ENCODE results near the gene PFDN6.
A peak's percentile ranks its signal among the peaks of the same experiment; 100 is the strongest.
"Not testable (repeated sequence)": the region's sequence is repeated elsewhere in the genome, so short reads cannot be mapped to it uniquely, and the experiment has no call there.

Gene PFDN6

DNA sequence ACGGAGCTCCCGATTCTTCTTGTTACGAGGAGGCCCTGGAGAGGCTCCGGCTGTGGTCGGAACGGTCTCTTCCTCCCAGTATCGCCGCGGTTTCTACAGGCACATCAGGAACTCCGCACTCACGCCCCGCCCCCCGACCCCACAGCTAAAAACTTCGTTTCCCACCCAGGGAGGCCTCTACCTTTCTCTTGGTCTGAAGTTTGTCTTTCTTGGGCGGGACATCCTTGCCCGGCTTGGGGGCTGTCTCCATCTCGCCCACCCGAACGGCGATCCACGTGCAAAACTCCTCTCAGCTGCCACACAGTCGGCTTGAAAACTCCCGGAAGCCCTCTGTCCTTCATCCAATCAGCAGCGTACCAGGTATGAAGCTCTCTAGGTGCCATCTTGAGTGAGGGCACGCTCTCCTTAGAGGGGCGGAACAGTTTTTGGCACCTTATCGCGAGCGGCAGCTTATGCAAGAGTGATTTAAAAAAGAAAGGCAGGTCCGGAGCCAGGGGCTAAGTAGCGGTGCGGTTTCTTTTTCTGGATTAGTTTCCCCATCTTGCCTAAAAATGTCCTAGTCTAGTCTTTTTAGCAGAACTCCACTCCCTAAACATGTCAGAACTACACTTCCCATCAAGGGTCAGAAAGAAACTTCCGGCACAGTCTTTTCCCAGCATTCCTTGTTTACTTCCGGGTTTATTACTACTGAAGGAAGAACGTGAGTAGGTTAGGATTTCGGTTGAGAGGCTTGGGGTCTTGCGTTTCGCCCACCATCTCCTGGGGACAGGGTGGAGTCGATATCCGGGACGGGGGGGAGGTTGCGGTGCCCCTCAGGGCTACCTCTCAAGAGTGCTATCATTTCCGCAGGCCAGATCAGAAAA, at the start of gene PFDN6, which contains the start of gene WDR46:
Gene PFDN6, plus strand, starts transcription at position 681 of the 863 bp plus-strand sequence. CDS start 256 bp downstream, outside the sequence.
Gene WDR46, minus strand, starts transcription at position 319 of the 863 bp plus-strand sequence. Its CDS starts 69 bp downstream, at position 250.
- peak; percentile 91 for DNase-seq

DNA sequence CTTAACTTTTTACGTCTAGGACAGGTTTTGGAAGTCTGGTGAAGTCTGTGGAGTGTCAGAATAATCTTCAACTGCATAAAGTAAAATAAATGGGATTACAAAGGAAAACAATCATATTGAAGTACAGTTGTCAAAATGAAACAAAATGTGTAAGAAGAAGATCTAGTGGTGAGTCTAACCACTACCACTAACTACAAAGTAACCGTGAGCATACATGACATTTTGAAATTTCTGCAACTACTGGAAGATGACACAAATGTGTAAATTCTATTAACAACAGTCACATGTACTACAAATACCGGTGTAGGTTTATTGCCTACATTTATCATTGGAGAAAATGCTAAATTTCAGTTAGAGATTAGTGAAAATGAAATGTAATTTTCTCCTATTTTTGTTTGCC, 47.4 kb upstream of the PFDN6 start:
- no peak for DNase-seq

DNA sequence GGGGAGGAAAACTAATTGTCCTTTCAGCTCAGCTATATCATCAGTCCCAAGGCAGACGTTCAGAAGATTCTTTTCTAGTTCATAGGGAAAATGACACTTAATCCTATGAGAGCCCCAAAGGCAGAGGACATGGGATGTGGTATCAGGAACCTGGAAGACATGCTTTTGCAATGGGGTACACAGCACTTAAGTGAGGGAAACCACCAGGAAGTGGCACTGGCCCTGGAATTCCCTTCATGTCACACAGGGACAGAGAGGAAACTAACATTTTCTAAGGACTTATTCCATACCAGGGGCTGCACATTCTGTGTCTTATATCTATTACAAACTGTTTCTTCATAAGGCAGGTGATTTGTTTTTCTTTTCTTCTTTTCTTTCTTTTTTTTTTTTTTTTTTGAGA, 45.9 kb upstream of the PFDN6 start:
- DNase-seq: no peak

DNA sequence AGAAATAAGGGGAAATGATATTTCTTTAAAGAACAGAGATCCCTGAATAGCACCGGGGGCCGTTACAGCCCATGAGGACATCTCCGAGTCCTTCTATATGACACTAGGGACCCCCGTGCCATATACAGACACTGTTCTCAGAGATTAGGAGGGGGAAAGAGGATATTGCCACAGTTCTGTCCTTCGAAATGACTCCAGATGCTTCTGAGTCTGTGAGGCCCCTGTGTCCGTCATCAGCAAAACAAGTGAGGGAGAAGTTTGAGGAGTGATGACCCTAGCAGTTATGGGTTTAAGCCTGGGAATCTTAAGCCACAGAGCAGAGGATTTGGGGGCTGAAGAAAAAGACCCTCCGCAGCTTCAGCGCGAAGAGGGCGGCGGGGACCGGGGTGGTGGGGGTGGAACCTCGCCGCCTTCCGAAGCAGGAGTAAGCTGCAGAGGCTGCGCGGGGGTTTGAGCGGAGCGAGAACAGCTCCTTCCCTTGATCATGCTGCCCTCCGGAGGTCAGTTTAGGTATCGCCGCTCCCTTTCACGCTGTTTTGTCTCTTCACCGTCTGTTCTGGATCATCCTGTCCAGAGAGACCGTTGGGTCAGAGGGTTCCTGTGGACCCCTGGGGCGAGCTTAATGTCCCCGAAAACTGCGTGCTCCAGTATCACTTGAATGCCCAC, 41.3 kb upstream of the PFDN6 start:
- peak; percentile 91 for DNase-seq

DNA sequence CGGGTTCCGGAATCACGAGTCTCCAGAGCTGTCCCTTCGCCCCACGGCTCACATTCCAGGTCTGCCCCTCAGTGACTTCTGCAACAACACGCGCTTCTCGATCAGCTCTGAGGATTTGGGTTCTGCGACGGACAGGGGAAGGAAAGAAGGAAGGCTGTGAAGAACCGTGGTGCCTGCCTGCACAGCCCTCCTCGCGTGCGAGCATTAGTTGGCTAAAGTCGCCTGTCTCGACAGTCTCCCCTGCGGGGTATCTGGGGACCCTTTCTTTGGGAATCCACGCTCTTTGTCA, 40.8 kb upstream of the PFDN6 start:
- no peak for DNase-seq

DNA sequence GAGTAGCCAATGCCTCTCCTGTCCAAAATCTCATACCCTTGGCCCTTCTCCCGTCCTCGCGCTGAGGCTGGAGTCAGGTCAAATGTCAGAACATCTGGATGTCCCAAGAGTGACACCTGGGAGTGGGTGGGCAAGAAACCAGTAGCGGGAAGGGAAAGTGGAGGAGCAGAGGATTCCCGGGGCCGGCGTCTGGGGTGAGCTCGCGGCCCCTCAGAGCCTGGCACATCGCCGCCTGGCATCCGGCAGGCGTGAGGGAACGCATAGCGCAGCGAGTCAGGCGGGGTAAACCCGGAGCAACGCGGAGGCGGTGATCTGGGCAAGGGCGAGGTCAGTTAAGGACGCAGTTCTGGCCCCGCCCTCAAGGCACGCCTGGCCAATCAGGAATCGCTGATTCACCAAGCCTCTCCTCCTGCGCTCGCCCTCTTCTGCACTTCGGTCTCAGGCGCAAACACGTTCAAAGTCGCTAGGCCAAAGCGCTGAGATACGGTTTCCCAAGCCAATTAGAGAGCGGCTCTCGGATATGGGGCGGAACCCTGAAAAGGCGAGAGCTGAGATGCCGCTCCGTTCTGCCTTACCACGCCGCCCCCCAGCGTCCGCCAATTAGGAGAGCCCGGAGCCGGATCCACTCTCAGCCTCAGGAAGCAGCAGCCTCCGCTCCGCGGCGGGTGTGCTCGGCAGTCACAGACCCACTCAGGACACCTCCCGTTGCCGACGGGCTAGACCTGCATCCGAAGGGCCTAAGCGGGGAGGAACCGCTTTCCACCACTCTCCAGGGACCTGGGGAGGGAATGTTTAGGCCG, 40.3 kb upstream of the PFDN6 start:
- DNase-seq: peak; percentile 99

DNA sequence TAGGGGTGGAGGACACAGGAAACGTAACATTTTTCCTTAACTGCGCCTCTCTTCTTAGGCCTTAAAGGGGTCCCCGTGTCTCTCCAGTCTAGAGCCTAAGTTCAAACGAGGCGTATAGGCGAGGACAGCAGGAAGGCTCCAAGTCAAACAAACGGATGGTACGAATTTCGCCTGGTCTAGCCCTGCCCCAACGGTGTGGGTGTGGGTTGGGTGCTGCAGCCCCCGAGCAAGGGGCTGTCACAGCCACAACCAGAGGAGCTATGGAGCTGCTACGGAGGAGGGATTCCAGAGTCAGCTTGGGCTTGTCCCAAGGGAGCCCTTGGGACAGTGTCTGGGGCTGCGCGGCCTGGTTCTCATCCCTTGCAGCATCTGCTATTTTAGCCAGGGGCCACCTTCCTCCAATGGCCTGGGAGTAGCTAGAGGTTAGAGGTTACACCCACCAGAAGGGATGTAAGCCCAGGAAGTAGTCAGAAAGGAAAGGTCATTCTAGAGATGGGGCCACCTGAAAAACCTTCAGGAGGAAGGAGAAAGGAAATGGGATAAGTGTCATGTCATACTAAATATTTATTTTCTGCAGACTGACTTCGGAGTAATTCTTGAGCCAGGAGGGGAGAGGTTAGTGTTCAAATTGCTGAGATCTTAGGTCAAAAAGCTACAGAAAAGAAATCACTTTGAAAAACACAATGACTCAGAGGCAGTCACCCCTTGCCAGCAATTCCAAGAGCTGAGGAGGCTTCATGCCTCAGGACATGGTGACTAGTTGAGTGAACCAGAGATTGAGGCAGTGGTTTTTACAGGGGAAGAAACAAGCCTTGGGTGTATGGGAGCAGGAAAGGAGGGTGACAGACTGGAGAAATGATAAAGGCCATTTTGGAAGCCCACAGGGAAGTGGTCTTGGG, 39.4 kb upstream of the PFDN6 start:
- no peak for DNase-seq

DNA sequence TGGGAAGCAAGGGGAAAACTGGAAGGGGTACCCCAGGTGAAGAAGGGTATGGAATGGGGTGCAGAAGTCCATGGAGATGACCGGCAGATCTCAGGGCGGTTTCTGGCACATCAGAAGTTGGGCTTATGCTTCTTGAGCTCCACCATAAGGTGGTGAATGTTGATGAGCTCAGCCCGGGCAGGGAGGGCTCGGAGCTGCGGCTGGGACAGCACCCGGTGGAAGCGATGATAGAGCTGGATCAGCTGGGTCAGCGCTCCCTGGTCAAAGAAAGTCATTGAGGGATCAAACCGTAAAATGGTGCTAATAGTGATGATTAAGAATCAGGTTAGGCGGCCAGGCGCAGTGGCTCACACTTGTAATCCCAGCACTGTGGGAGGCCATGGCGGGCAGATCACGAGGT, 38.7 kb upstream of the PFDN6 start:
- no peak for DNase-seq

DNA sequence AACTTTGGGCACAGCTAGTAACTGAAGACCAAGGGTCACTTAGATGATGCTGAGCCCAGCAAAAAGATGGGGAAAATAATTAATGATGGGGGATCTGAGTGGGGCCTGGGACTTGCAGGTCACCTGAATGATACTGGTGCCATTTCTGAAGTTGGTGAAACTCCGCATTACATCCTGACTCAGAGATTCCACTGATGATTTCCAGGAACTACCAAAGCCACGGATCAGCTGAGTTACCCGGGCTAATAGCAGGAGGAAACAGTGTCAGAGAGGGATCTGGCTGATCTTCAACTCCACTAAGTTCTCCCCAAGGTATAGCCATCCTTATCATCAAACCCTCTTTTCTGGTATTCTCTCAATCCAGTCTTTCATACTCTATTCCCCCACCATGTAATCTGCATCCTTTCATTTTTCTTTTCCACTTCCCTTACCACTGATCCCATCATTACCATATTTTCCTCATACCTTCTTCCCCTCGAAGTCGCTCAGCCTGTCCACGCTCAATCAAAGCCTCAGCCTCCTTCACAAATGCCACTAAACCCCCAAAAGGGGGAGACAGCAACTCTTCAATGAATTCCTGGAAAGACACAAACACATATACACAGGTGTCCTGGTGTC, 37.9 kb upstream of the PFDN6 start:
- no peak for DNase-seq

DNA sequence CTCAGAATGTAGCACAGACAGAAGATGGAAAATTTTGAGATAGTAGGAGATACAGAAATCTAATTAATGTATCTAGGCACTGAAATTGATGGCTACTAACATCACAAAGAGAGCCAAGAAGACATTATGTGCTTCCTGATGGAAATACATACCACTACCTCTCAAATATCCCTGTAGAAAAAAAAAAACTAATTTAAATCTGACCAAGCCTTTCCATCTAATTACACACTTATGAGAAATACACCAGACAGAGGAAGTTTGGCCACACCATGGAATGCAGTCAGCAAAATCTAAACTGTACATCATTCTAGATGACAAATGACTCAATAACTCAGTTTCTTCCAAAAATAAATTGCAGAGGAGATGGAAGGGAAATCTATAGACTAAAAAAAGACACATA, 36.6 kb upstream of the PFDN6 start:
- DNase-seq: no peak

DNA sequence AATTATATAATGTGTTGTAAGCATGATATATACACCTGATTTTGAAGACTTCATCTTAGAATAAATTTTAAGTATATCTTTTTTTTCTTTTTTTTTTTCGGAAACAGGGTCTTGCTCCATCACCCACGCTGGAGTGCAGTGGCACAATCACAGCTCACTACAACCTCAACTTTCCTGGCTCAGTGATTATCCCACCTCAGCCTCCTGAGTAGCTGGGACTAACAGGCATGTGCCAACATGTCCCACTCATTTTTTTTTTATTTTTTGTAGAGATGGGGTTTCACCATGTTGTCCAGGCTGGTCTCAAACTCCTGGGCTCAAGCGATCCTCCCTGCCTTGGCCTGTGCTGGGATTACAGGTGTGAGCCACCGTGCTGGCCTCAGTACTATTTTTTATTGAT, 34.8 kb upstream of the PFDN6 start:
- DNase-seq: no peak

DNA sequence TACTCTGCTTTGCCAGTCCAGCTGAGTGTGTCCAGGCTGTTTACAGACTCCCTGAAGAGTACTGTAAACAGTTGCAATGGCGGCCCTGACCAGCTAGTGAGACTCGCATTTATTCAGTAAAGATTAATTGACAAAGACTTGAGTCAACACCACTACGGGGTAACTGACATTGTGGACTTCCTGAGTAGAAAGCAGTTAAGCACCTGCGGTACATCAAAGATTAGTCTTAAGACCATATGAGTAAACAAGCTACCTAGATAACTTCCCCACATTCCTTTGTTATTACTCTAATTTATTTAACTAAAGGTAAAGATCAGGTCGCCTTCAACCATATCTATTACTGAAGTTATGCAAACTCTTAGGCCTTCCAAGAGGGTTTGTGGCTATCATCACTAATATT, 30.4 kb upstream of the PFDN6 start:
- no peak for DNase-seq

DNA sequence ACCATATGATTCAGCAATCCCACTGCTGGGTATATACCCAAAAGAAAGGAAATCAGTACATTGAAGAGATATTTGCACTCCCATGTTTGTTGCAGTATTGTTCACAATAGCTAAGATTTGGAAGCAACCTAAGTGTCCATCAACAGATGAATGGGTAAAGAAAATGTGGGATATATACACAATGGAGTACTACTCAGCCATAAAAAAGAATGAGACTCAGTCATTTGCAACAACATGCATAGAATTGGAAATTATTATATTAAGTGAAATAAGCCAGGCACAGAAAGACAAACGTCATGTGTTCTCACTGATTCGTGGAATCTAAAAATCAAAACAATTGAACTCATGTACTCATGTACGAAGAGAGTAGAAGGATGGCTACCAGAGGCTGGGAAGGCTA, 26.9 kb upstream of the PFDN6 start:
- not testable (repeated sequence) for DNase-seq

DNA sequence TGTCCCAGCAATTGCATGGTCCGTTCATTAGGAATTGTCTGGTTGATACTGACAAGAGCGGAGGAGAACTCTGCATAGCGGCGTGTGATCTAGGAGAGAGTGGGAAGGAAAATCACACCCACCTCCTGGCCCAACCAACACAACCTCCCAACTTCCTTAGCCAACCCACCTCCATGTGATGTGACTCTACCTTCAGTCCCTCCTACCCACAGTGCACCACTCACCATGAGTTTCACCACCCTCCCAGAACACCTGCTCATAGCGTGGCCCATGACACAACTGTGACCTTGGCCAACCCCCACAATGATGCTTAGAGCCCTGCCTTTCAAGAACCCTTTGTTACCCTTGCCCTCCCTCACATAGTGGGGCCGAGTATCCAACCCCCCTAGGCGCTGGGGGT, 25.4 kb upstream of the PFDN6 start:
- DNase-seq: no peak

DNA sequence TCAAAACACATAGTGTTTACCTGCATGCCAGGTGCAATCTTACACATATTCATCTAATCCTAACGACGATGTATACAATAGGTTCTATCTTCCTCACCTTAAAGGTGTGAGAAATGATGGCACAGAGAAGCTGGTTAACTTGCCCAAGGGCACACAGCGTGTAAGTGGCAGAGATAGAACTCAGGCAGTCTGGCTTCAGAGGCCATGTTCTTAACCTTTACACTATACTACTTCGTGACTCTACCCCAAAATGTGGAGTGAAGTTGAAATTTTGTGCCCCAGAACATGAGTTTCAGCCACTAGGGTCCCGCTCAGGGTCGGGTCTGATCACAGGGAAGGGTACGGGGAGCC, 18.3 kb upstream of the PFDN6 start:
- no peak for DNase-seq

DNA sequence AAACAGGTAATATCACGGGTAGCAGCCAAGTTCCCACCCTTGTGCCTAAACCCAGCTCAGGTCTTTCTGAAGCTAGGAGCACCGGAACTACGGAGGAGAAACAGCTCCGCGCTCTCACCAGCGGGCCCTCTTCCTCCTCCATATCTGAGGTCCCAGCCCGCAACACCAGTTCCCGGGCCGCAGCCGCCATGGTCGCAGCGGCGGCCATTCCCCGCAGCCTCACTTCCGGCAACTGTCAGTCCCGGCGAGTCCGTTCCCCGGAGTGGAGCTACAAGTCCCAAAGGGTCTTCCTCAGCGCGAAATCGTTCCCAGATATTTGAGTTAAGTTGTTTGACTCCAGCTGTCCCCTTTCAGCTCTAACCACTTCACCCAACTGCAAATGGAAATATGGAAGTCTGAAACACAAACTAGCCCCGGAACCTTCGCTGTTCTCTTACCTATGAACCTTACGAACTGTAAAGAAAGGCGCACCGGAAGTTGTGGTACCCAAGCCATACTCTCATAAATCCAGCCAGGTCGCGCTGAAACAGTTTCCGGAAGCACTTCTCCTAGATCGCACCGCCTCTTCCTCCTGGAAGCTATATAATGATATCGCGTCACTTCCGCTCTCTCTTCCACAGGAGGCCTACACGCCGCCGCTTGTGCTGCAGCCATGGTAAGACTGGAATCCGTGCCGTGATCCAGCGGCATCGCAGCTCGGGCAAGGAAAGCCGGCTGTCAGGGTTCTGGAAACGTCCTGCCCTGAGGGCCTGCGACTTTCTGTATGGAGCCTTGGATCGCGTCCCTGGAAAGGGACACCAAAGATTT, 17.7 kb upstream of the PFDN6 start, which contains the start of the genes RPS18 and VPS52:
Gene RPS18, plus strand, starts transcription at position 608 of the 807 bp plus-strand sequence. Its CDS starts 45 bp downstream, at position 653.
Gene VPS52, minus strand, starts transcription at position 409 of the 807 bp plus-strand sequence. Its CDS starts 201 bp downstream, at position 208.
- peak; percentile 98 for DNase-seq

DNA sequence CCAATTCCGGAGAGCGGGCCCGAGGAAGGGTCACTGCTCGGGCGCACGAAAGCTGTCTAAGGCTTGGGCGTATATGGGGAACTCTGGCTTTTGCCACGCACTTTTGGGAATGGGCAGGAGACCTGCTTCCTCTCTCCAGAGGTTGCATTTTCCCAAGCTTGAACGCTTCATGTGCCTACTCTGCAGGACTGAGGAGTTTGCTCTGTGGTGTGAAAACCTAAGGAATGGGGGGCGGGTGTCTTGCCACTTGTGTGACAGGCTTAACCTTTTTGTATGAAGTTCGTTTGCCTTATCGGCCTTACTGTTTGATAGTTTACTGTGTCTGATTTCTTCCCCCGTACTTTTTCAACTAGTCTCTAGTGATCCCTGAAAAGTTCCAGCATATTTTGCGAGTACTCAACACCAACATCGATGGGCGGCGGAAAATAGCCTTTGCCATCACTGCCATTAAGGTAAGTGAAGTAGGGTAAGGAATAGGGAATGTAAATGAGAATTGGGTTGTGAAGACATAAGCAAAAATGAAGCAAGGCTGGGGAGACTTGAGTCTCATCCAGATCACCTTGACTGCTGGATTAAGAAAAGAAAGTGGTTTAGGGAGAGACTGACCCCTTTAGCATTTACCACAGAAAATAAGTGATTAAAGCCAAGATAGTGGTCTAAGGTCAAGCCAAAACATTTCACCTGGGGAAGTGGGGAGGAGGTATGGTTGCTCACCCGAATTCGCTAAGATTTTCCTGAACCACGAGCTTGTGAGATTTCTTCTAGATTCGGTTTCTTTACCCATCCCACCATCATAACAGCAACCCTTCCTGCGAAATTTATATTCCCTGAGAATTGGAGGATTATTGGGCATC, 16.9 kb upstream of the PFDN6 start:
- DNase-seq: peak; percentile 37

DNA sequence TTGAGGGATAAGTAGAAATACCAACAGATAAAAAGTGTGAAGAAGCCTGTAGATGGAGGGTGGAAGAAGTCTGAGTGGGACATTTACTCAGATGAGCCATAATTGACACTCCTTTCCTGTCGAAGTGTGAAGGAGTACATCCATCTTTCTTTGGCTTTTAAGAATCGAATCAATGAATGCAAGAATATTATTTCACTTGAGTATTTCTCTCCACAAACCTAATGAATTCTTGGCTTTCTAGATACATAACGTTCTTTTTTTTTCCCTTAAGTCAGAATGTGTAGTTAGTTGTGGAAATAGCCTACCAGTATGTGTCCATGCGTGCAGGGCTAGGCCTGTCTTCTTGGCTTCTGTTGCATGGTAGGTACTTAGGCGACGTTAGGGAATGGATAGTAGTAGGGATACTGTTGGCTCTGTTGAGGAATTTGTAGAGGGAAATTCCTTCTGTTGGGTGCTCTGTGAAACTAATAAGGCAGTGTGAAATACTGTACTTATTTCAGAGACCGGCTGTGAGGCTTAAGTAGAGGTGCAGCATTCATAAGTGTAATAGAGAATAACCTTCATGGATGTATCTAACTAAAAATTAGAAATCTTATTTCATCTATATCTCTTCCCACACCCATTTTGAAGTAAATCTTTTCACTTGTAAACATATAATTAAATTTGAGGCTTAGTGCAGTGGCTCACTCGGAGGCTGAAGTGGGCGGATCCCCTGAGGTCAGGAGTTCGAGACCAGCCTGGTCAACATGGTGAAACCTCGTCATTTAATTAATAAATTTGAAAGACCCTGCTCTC, 16.1 kb upstream of the PFDN6 start:
- no peak for DNase-seq

All from CD4-positive, alpha-beta T cell treated with Interleukin-17A for 1 hour (primary cell).